ENCODE results near the gene SNX15. TPM values are rescaled to one million over a fixed set of nuclear protein-coding genes. Genes with fewer than 3 reads are reported as not detected.

Gene SNX15
- total RNA-seq, 1 donor from 2014 or later: 24.1 TPM

GRCh38 chr11:64994318-64994717 is 32.9 kb upstream of the SNX15 start:
- Histone ChIP-seq H3K36me3 (no peaks in the 10 kb centered on the region), H3K4me1 (peaks cover 10% of the 10 kb centered on the region), H3K27me3 (no peaks in the 10 kb centered on the region), H3K4me3 (no peak overlapping the region), H3K27ac (no peak overlapping the region), H3K9me3 (no peaks in the 10 kb centered on the region)
- DNase-seq (ENCODE audit: extremely low spot score in 2 of 2): no peak
- intact Hi-C loops (cut with DNase I): no loop called here
- no peak for TF ChIP-seq CTCF (IDR thresholded peaks at IDR 0.05)

- H3K36me3 ChIP-seq: no peaks in the 10 kb centered on the region
- peak overlapping the region; percentile 29 to 39 for H3K4me3 ChIP-seq
- peak overlapping the region; percentile 46 for H3K27ac ChIP-seq
- no peak for DNase-seq (ENCODE audit: extremely low spot score in 2 of 2)
- no peaks in the 10 kb centered on the region for H3K4me1 ChIP-seq
- no peaks in the 10 kb centered on the region for H3K27me3 ChIP-seq
- TF ChIP-seq POLR2AphosphoS5 (IDR thresholded peaks at IDR 0.05; ENCODE audit: insufficient read depth in 1 of 2, low read depth in 1 of 2): no peak
- TF ChIP-seq CTCF (IDR thresholded peaks at IDR 0.05): no peak
- TF ChIP-seq POLR2A (IDR thresholded peaks at IDR 0.05): no peak
- H3K9me3 ChIP-seq: no peaks in the 10 kb centered on the region
- intact Hi-C loops (cut with DNase I): no loop called here
Measured at GRCh38 chr11:64996327-64996709, 30.9 kb upstream of the SNX15 start.

GRCh38 chr11:64996710-64997380 is 30.4 kb upstream of the SNX15 start, which contains the start of gene BATF2:
Gene BATF2, minus strand, starts transcription at chr11:64996971. Its CDS starts 57 bp downstream, at chr11:64996914.
- intact Hi-C loops (cut with DNase I): no loop called here
- peak within 1 kb of the TSS; percentile 29 to 39 for H3K4me3 ChIP-seq
- TF ChIP-seq CTCF (IDR thresholded peaks at IDR 0.05): no peak
- peak; percentile 17 to 65 for TF ChIP-seq POLR2AphosphoS5 (IDR thresholded peaks at IDR 0.05; ENCODE audit: insufficient read depth in 1 of 2, low read depth in 1 of 2)
- TF ChIP-seq POLR2A (IDR thresholded peaks at IDR 0.05): no peak

GRCh38 chr11:64998141-64998540 is 29.1 kb upstream of the SNX15 start:
- Histone ChIP-seq H3K4me3 (no peak overlapping the region), H3K27me3 (no peaks in the 10 kb centered on the region), H3K4me1 (no peaks in the 10 kb centered on the region), H3K27ac (no peak overlapping the region), H3K9me3 (no peaks in the 10 kb centered on the region), H3K36me3 (no peaks in the 10 kb centered on the region)
- TF ChIP-seq POLR2A (IDR thresholded peaks at IDR 0.05) (no peak), CTCF (IDR thresholded peaks at IDR 0.05) (no peak)
- intact Hi-C loops (cut with DNase I): no loop called here
- DNase-seq (ENCODE audit: extremely low spot score in 2 of 2): no peak

More at GRCh38 chr11:64996710-64997380, 30.4 kb upstream of the SNX15 start, which contains the start of gene BATF2:
- Histone ChIP-seq H3K27me3 (no peaks in the 10 kb centered on the region), H3K27ac (peak within 1 kb of the TSS; percentile 46), H3K36me3 (no peaks in the 10 kb centered on the region), H3K9me3 (no peaks in the 10 kb centered on the region), H3K4me1 (no peaks in the 10 kb centered on the region)
- no peak for DNase-seq (ENCODE audit: extremely low spot score in 2 of 2)

- no peak overlapping the region for H3K27ac ChIP-seq
- H3K9me3 ChIP-seq: no peaks in the 10 kb centered on the region
- intact Hi-C loops (cut with DNase I): no loop called here
- no peaks in the 10 kb centered on the region for H3K36me3 ChIP-seq
- no peaks in the 10 kb centered on the region for H3K27me3 ChIP-seq
- H3K4me3 ChIP-seq: no peak overlapping the region
- TF ChIP-seq POLR2A (IDR thresholded peaks at IDR 0.05) (no peak), CTCF (IDR thresholded peaks at IDR 0.05) (no peak), POLR2AphosphoS5 (IDR thresholded peaks at IDR 0.05; ENCODE audit: insufficient read depth in 1 of 2, low read depth in 1 of 2) (no peak)
- no peaks in the 10 kb centered on the region for H3K4me1 ChIP-seq
- no peak for DNase-seq (ENCODE audit: extremely low spot score in 2 of 2)
Measured at GRCh38 chr11:64998690-64999431, 28.4 kb upstream of the SNX15 start.
